HG03103 (cell line): ENCODE measurements around the gene C4orf36.

ENCODE experiments used
- ATAC-seq: cut with Tn5 transposase; IDR thresholded peaks from one replicate; pipeline ENCODE4 v1.9.1; 2021; ENCODE audit warnings: low read depth; ENCODE audit not compliant: unreplicated experiment

The C4orf36 gene

DNA sequence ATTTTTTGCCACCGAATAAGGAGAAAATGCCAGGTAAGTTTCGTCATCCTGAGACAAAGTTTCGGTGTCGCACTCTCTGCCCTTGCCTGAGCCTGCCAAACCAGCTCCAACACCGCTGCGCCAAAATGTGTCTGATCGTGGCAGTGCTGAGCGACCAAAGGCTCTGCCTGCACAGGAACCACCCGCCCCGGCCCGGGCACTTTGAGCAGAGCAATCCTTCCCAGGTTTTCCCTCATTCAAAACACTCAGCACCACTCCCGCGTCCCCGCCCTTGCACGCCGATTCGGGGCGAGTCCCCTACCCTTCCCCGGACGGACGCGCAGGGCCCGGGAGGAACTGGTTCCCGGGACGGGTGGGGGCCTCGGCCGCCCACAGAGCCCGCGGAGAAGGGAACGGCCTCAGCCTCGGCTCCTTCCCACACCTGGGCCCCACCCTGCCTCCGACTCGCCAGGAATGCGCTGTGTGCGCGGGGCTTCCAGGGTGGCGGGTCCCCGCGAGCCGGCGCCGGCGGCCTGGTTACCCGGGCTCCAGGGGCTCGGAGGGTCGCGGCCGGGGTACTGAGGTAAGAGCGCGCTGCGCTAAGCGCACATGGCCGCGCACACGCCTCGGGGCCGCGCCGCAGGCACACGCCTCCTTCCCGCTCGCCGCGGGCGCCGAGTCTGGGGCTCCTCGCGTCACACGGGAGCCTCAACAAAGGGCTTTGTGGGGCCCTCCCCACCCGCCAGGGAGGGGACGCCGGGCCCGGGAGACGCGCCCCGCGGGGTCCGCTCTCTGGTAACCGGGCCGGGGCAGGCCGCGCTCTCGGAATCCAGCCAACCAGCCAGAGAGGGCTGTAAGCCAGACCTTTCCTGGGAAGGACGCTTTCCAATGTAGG lies at the start of gene C4orf36:
Gene C4orf36 (minus strand): TSS at position 661 of the 874 bp plus-strand sequence. CDS start 902 bp downstream, outside the sequence.
- ATAC-seq, result peak; percentile 51

GRCh38 chr4:86940920-86941460 lies 48.8 kb upstream of the C4orf36 start:
- no peak for ATAC-seq

- peak; percentile 47 for ATAC-seq
Observed at GRCh38 chr4:86939729-86940575, 47.7 kb upstream of the C4orf36 start.

DNA sequence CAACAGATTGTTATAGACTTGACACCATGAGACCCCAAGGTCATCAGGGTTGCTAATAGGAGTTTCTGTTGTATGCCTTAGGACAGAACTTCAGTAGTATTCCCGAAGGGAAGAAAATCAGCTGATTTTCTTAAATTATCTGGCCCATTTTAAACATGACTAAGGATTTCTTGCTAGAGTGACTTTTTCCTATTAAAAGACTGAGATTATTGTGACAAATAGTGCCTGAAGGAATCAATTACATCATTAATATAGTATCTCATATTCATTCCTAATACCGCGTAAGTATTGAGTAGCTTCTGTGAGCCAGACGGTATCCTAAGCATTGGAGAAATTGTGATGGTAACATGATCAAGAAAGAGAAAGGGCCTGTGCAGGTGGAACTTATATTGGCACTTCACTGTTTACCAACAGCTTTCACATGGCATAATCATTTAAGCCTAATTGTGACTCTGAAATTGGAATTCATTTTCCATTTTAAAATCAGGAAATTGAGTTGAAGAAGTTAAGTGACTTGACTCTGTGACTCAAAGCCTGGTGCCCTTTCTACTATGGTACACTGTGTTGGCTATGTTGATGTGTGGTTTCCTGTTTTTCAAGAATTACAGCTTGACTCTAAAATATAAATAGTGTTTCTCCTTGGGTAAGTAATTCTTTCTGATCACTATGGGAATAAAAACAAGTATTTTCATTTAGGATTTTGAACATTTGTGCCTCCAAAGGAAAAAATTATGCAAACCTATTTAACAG lies 46.7 kb upstream of the C4orf36 start:
- no peak for ATAC-seq

DNA sequence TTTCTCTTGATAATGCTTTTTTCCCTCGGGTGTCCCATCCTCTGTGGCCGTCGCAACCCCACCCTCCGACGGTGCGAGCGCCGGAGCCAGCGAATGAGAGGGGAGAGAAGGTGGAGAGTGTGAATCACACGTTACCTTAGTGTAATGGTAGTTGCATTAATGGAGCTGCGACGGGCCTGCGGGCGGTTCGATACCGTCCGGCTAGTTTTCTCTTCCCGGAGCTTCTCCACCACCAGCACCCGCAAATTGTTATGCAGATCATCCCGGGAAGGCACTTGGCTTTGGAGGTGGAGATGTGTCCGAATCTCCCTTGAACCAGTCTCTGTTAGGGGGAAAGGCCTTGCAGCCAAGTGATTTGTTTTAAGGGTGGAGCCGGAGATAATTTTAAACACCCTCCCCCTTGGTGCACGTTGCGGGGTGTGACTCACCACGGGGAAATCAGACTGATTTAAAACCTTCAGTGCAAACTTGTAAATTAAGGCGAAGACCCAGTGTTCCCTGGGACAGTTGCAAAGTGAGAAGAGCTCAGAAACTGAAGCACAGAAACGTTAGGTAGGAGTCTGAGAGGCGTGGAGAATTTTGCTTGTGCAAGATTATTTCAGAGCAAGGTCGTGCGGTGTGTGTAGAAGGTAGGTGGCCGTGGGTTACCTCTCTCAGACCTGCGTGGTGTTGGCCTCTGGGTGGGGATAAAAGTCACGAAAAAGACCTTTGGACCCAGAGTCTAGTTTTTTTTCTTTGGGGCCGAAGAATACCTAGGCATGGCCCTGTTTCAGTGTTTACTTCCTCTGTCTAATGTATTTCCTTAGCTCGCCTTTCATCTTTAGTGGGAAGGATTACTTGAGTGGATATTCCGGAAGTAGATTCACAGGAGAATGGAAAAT lies 43.9 kb upstream of the C4orf36 start:
- peak; percentile 25 for ATAC-seq

GRCh38 chr4:86935566-86935852 lies 43.3 kb upstream of the C4orf36 start:
- no peak for ATAC-seq

- peak; percentile 38 for ATAC-seq
Observed at GRCh38 chr4:86934771-86935565, 42.7 kb upstream of the C4orf36 start, which contains the start of gene AFF1. TSS of gene AFF1 (plus strand) at chr4:86935011. CDS start at chr4:86948534, 13,523 bp downstream.

DNA sequence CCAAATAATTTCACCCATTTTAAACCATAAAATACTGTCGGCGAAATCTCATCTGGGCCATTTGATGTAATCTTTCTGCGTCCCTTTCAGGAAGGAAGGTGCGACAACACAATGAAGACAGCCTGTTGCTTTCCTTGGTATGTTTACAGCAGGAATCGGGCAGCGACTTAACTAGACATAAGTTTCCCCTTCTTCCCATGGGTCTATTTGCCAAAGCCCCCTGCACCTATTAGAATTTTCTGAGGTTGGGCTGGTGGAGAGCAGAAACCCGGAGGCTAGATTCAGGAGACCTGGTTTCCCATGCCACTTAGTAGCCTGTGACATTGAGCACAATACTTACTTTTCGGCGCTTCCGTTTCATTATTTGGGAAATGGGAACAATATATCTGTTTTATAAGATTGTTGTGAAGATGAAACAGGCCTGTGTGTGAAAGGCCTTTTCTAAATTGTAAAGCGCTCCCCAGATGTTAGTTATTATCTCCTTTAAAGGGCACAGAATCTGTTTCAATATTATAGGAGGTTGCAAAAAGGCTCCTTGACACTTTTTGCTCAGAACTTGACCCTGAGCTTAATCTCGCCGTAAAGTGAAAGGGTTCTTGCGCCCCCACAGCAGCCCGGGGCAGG lies 42.0 kb upstream of the C4orf36 start:
- no peak for ATAC-seq

DNA sequence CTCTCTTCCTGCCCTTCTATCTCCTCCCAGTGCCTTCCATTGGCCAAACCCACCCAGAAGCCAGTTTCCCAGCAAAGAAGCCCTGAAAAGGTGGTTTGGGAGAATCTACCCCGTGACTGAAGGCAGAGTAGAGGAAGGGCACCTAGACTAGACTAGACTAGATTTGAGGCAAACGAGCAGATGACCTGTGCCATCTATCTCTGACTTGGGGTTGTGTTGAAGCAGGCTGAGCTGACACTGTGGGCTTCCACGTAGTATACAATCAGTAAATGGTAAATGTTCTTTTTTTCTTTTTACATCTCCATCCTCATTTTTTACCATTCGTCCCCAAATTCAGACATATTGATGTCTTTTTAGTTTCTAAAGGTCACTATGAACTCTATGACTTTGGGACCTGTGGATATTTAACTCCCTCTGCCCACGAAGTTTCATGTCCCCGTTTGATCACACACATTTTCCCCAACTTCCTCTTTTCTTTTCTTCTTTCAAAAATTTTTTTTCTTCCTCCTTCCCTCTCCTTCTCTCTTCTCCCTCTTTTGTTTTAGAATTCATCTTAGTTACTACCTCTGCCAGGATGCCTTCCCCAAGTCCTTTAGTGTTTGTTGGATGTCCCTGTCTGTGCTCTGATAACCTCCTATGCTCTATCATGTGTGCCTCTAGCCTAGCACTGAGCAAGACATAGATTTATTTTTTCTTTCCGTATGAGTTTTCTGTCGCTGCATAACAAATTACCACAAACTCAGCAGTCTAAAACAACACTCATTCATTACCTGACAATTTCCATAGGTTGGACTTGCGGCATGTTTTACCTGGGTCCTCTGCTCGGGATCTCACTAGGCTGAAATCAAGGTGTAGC lies 36.4 kb upstream of the C4orf36 start:
- ATAC-seq, result no peak

- no peak for ATAC-seq
Observed at GRCh38 chr4:86927843-86928395, 35.7 kb upstream of the C4orf36 start.

DNA sequence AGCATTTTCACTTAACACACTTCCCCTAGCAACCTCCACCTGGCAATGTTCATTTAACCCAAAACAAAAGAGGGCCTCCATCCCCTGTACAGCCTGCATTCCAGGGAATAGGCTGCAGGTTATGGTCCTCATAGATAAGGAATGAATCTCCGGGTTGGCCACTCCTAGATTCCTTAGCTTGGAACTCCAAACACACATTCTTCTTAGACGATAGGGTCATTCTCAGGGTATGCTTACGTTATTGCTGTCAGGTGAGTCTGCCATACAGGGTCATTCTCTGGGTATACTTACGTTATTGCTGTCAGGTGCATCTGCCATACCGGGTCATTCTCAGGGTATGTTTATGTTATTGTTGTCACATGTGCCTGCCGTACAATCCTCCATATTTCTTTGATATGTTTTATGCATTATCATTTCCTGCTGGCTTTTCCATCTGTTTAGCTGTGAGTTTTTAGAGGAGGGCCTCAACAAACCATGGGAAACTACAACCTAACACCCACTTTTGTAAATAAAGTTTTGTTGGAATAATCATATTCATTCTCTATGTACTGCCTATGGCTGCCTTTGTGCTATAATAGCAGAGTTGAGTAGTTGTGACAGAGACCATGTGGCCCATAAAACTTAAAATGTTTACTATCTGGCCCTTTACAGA lies 34.3 kb upstream of the C4orf36 start:
- no peak for ATAC-seq

DNA sequence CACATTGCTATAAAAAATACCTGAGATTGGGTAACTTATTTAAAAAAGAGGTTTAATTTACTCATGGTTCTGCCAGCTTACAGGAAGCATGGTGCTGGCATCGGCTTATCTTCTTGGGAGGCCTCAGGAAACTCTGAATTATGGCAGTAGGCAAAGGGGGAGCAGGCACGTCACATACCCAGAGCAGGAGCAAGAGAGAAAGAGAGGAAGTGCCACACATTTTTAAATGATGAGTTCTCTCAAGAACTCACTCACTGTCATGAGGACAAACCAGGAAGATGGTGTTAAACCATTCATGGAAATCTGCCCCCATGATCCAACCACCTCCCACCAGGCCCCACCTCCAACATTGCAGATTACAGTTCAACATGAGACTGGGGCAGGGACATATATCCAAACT lies 32.6 kb upstream of the C4orf36 start:
- no peak for ATAC-seq

DNA sequence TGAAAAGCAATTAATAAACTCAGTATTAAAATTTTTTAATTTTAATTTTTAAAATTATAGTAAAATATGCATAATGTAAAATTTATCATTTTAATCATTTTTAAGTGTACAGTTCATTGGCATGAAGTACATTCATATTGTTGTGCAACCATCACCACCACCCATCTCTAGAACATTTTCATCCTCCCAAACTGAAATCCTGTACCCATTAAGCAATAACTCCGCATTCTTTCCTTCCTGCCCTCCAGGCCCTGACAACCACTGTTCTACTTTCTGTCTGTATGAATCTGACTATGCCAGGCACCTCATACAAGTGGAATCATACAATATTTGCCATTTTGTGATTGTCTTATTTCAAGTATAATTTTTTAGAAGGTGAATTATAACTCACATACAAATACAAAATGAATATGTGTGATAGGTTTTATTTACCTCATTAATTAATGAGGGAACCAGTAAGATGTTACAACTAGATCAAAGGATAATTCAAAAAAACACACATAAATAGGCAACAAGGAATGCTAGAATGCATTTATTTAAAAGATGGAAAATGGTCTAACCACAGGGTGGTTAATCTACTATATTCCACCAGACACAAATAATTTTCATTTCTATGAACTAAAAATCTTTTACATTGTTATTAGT lies 29.5 kb upstream of the C4orf36 start:
- no peak for ATAC-seq

DNA sequence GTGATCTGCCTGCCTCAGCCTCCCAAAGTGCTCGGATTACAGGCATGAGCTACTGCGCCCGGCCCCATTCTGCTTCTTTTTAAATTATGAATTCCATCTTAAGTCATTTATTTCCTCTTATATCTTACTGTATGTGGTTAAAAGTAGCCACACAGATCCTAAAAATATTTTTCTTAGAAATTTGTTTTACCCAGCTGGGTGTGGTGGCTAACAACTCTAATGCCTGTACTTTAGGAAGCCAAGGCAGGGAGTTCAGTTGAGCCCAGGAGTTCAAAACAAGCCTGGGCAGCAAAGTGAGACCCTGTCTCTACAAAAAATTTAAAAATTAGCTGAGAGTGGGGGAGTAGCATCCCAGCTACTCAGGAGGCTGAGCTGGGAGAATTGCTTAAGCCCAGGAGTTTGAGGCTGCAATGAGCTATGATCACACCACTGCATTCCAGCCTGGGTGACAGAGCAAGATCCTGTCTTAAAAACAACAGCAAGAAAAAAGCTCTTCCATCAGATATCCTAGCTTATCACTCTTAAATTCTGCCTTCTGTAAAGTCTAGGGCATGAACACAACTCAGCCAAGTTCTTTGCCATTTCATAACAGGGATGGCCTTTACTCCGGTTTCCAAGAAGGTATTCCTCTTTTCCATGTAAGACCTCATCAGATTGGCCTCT lies 27.5 kb upstream of the C4orf36 start:
- no peak for ATAC-seq

- no peak for ATAC-seq
Observed at GRCh38 chr4:86918539-86919072, 26.4 kb upstream of the C4orf36 start.
